Stimulated activated naive CD8-positive, alpha-beta T cell treated with anti-CD3 and anti-CD28 coated beads, Interleukin-15, Interleukin-2, amounts not matched to agents 100 ng/mL and 50 ng/mL, for 24 hours (primary cell): ENCODE data around the gene DNAI1.

Experiments used
- H3K27ac Mint-ChIP-seq: one replicate; pipeline ENCODE4 v1.8.0; 2021; ENCODE audit warnings: mild to moderate bottlenecking, mixed read lengths
- H3K27me3 Mint-ChIP-seq: one replicate; pipeline ENCODE4 v1.8.0; 2021; ENCODE audit warnings: mixed read lengths
- H3K36me3 Mint-ChIP-seq: one replicate; pipeline ENCODE4 v1.8.0; 2021; ENCODE audit warnings: low read depth, mixed read lengths
- H3K4me1 Mint-ChIP-seq: one replicate; pipeline ENCODE4 v1.8.0; 2021; ENCODE audit warnings: low read depth, mixed read lengths
- H3K4me3 Mint-ChIP-seq: one replicate; pipeline ENCODE4 v1.8.0; 2021; ENCODE audit warnings: mild to moderate bottlenecking, mixed read lengths
- H3K9me3 Mint-ChIP-seq: one replicate; pipeline ENCODE4 v1.8.0; 2021; ENCODE audit warnings: mixed read lengths

DNAI1 gene

GRCh38 chr9:34570376-34570775 is 111.8 kb downstream of the DNAI1 start:
- Mint-ChIP-seq H3K36me3 (no peaks in the 10 kb centered on the region), H3K4me3 (no peak overlapping the region), H3K4me1 (no peaks in the 10 kb centered on the region), H3K27me3 (peaks cover 15% of the 10 kb centered on the region), H3K27ac (no peak overlapping the region), H3K9me3 (no peaks in the 10 kb centered on the region)
